K562 (cell line): ENCODE measurements around the gene PACS1. TPM values are rescaled to one million over a fixed set of nuclear protein-coding genes. Genes with fewer than 3 reads are reported as not detected.

Experiments
- ARHGAP35 ChIP-seq: fragments of 450-650 bp; IDR thresholded peaks from 2 replicates; pipeline ENCODE4 v1.6.1; 2018; ENCODE audit not compliant: partially characterized antibody
- DMBX1 ChIP-seq: fragments of 250-450 bp; sonication (Bioruptor Pico); IDR thresholded peaks from 2 replicates; pipeline ENCODE4 v1.8.0; 2022; ENCODE audit warnings: inconsistent platforms, mild to moderate bottlenecking, moderate library complexity, borderline replicate concordance
- ILK ChIP-seq: fragments of 450-650 bp; IDR thresholded peaks from 2 replicates; pipeline ENCODE4 v1.6.1; 2016; ENCODE audit warnings: missing genetic modification characterization, low read depth, mild to moderate bottlenecking, missing compliant biosample characterization, moderate library complexity, borderline replicate concordance
- KAT7 ChIP-seq: sonication (generic); formaldehyde crosslinking; IDR thresholded peaks from 2 replicates; pipeline ENCODE4 v1.8.0; 2022; ENCODE audit warnings: missing genetic modification reagents, mild to moderate bottlenecking, borderline replicate concordance
- MYC ChIP-seq, 2 experiments: fragments of 250-450 bp in 1 of 2; sonication (Bioruptor Pico) in 1 of 2; IDR thresholded peaks; 2 replicates each; pipeline versions ENCODE4 v1.5.1 to v1.6.1; 2012 to 2021; ENCODE audit warnings: low read depth in 2 of 2, borderline replicate concordance in 1 of 2, improper control_type of control experiment in 1 of 2, low read length in 1 of 2, mild to moderate bottlenecking in 1 of 2, moderate library complexity in 1 of 2
- POLR2AphosphoS5 ChIP-seq: IDR thresholded peaks from 2 replicates; pipeline ENCODE4 v1.6.1; 2011; ENCODE audit warnings: mild to moderate bottlenecking, low read depth, low read length, moderate library complexity; ENCODE audit not compliant: control insufficient read depth, insufficient read depth
- POU5F1 ChIP-seq: fragments of 150-350 bp; IDR thresholded peaks from 2 replicates; pipeline ENCODE4 v1.6.1; 2014; ENCODE audit warnings: borderline replicate concordance, low read length, low read depth, mild to moderate bottlenecking; ENCODE audit not compliant: partially characterized antibody
- RBM15 ChIP-seq: fragments of 200-400 bp; formaldehyde crosslinking; IDR thresholded peaks from 2 replicates; pipeline ENCODE4 v1.6.1; 2018; ENCODE audit warnings: mild to moderate bottlenecking, low read length, moderate library complexity; ENCODE audit not compliant: insufficient read depth
- RERE ChIP-seq: sonication (generic); formaldehyde crosslinking; IDR thresholded peaks from 2 replicates; pipeline ENCODE4 v1.8.0; 2023; ENCODE audit warnings: missing genetic modification reagents, mild to moderate bottlenecking, borderline replicate concordance
- SIRT6 ChIP-seq: IDR thresholded peaks from one replicate; pipeline ENCODE4 v1.6.1; 2012; ENCODE audit warnings: low read depth, mild to moderate bottlenecking, control low read depth, inconsistent platforms, low read length, moderate library complexity
- SRSF9 ChIP-seq: fragments of 200-400 bp; formaldehyde crosslinking; IDR thresholded peaks from 2 replicates; pipeline ENCODE4 v1.6.1; 2017; ENCODE audit warnings: low read depth, low read length, borderline replicate concordance
- UBTF ChIP-seq, 2 experiments: IDR thresholded peaks; 2 replicates each; pipeline ENCODE4 v1.6.1; 2012; ENCODE audit warnings: improper control_type of control experiment in 2 of 2, low read depth in 2 of 2, low read length in 2 of 2, borderline replicate concordance in 1 of 2
- ZC3H8 ChIP-seq: fragments of 450-650 bp; IDR thresholded peaks from 2 replicates; pipeline ENCODE4 v1.6.1; 2017
- ZNF146 ChIP-seq: IDR thresholded peaks from one replicate; pipeline ENCODE4 v1.6.1; 2018; ENCODE audit warnings: missing compliant biosample characterization; ENCODE audit not compliant: unreplicated experiment
- ZNF639 ChIP-seq, 2 experiments: fragments of 200-800 bp in 1 of 2; sonication (Bioruptor generic) in 1 of 2; sonication (generic) in 1 of 2; formaldehyde crosslinking in 1 of 2; IDR thresholded peaks in 1 of 2; conservative IDR thresholded peaks in 1 of 2; 2 replicates each; pipeline versions ENCODE4 v1.5.0 to v1.6.1; 2016 to 2020; ENCODE audit warnings: missing compliant biosample characterization in 1 of 2, missing genetic modification characterization in 1 of 2, missing genetic modification reagents in 1 of 2
- polyA plus RNA-seq, 8 experiments: library from polyadenylated mRNA; depleted of rRNA in 4 of 8; stranded (reverse) in 5 of 8; unstranded in 3 of 8; fragments of >200 nt; fragmentation: Nextera tagmentation in 2 of 8; fragmentation: Illumina TruSeq in 1 of 8; extraction: Ambion mirVana in 2 of 8; extraction: Trizol in 1 of 8; gene quantifications; 2 replicates each; pipeline versions ENCODE4 v1.2.1 to v1.2.3, GENCODE V29; 2011 to 2014; ENCODE audit warnings: inconsistent platforms in 1 of 8, missing spikeins in 1 of 8
- total RNA-seq, 7 experiments: library from RNA; depleted of rRNA in 6 of 7; stranded (reverse); fragments of >200 nt in 6 of 7; fragmentation: Illumina TruSeq in 2 of 7; extraction: Trizol in 2 of 7; gene quantifications; 2 replicates each; pipeline versions ENCODE4 v1.2.1 to v1.2.3, GENCODE V29; 2011 to 2021; ENCODE audit warnings: low replicate concordance in 1 of 7

PACS1 gene
- total and polyA plus RNA-seq, 9 of the 15 experiments (the other 6 are each of a cell fraction or from before 2014, with no cell fraction given): 0.34 to 28.1 (median 8.5) TPM

- TF ChIP-seq ZNF639 (CRISPR knock-in tag; conservative IDR thresholded peaks at IDR 0.05 in 1 of 2, IDR thresholded peaks at IDR 0.05 in 1 of 2) (peak in 1 of 2 experiments; percentile 93; a peak in 2 of 4 replicates), MYC (IDR thresholded peaks at IDR 0.05; ENCODE audit: low read depth, low read length) (peak; percentile 94), MYC (CRISPR knock-in tag; IDR thresholded peaks at IDR 0.05; ENCODE audit: borderline replicate concordance, low read depth) (no peak), RBM15 (no peak), KAT7 (CRISPR knock-in tag) (no peak), RERE (CRISPR knock-in tag) (no peak), SRSF9 (no peak), ARHGAP35 (no peak), DMBX1 (no peak), ZC3H8 (no peak), POLR2AphosphoS5 (peak; percentile 59), ZNF146 (CRISPR knock-in tag) (no peak), ILK (tag) (no peak), SIRT6 (no peak), UBTF (IDR thresholded peaks at IDR 0.05; ENCODE audit: borderline replicate concordance in 1 of 2, low read depth in 2 of 2, low read length in 2 of 2) (peak in 1 of 2 experiments; percentile 72; a peak in 1 of 4 replicates), POU5F1 (no peak)
These were observed 218.8 kb downstream of the PACS1 start, which contains the start of gene YIF1A (continued) for GRCh38 chr11:66288671-66289547.
